HEK293T (cell line): ENCODE data around the gene HLA-DRB1.

Source experiments
- ARNT ChIP-seq: fragments of 450-650 bp; IDR thresholded peaks from 2 replicates; pipeline ENCODE4 v1.6.1; 2017; ENCODE audit warnings: mild to moderate bottlenecking
- BHLHE40 ChIP-seq: fragments of 450-650 bp; IDR thresholded peaks from 2 replicates; pipeline ENCODE4 v1.6.1; 2016; ENCODE audit warnings: mild to moderate bottlenecking, moderate library complexity, borderline replicate concordance
- FOXA1 ChIP-seq: fragments of 450-650 bp; IDR thresholded peaks from 2 replicates; pipeline ENCODE4 v1.6.1; 2016; ENCODE audit warnings: mild to moderate bottlenecking
- FOXK2 ChIP-seq: fragments of 450-650 bp; IDR thresholded peaks from 2 replicates; pipeline ENCODE4 v1.6.1; 2016; ENCODE audit warnings: mild to moderate bottlenecking
- HDGF ChIP-seq: fragments of 450-650 bp; IDR thresholded peaks from 2 replicates; pipeline ENCODE4 v1.6.1; 2017; ENCODE audit warnings: antibody characterized with exemption, borderline replicate concordance
- NFRKB ChIP-seq: fragments of 450-650 bp; IDR thresholded peaks from 2 replicates; pipeline ENCODE4 v1.6.1; 2016; ENCODE audit warnings: mild to moderate bottlenecking, moderate library complexity
- SUZ12 ChIP-seq: fragments of 450-650 bp; IDR thresholded peaks from 2 replicates; pipeline ENCODE4 v1.6.1; 2016; ENCODE audit warnings: mild to moderate bottlenecking
- TARDBP ChIP-seq: fragments of 450-650 bp; IDR thresholded peaks from 2 replicates; pipeline ENCODE4 v1.6.1; 2016
- ZNF384 ChIP-seq: fragments of 450-650 bp; IDR thresholded peaks from 2 replicates; pipeline ENCODE4 v1.6.1; 2016

GRCh38 chr6:32609731-32610640, 20.3 kb upstream of the HLA-DRB1 start:
- TF ChIP-seq BHLHE40: no peak
- TF ChIP-seq FOXA1: no peak
- TF ChIP-seq TARDBP: no peak
- TF ChIP-seq NFRKB: no peak
- no peak for TF ChIP-seq FOXK2
- TF ChIP-seq ZNF384: no peak
- TF ChIP-seq ARNT: no peak
- TF ChIP-seq SUZ12: no peak
- no peak for TF ChIP-seq HDGF
